Measurements from ENCODE around the gene ALOX12.

The ALOX12 gene

DNA sequence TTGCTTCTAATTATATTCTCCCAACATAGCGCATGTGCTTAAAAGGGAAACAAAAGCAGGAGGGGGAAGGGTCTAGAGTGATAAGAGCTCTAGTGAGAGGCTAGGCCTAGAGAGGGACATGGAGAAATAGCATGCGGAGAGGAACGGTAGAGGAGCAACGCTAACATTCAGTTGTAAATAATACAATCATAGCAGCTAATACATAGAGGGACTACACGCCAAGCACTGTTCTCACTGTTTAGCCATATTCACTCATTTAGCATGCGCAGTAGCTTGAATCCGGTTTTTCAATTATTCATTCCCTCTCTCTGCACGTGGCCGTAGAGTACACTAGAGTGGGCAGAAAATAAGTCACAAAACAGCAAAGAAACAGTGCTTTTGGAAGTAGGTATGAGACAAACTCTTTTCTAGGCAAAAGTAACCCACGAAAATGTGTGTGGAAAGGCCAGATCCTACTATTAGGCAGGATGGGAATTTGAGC is 1.7 kb upstream of the ALOX12 start:
- TF ChIP-seq, protein P1, sequence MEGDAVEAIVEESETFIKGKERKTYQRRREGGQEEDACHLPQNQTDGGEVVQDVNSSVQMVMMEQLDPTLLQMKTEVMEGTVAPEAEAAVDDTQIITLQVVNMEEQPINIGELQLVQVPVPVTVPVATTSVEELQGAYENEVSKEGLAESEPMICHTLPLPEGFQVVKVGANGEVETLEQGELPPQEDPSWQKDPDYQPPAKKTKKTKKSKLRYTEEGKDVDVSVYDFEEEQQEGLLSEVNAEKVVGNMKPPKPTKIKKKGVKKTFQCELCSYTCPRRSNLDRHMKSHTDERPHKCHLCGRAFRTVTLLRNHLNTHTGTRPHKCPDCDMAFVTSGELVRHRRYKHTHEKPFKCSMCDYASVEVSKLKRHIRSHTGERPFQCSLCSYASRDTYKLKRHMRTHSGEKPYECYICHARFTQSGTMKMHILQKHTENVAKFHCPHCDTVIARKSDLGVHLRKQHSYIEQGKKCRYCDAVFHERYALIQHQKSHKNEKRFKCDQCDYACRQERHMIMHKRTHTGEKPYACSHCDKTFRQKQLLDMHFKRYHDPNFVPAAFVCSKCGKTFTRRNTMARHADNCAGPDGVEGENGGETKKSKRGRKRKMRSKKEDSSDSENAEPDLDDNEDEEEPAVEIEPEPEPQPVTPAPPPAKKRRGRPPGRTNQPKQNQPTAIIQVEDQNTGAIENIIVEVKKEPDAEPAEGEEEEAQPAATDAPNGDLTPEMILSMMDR (conservative IDR thresholded peaks at IDR 0.05; ENCODE audit: low read length): no peak

DNA sequence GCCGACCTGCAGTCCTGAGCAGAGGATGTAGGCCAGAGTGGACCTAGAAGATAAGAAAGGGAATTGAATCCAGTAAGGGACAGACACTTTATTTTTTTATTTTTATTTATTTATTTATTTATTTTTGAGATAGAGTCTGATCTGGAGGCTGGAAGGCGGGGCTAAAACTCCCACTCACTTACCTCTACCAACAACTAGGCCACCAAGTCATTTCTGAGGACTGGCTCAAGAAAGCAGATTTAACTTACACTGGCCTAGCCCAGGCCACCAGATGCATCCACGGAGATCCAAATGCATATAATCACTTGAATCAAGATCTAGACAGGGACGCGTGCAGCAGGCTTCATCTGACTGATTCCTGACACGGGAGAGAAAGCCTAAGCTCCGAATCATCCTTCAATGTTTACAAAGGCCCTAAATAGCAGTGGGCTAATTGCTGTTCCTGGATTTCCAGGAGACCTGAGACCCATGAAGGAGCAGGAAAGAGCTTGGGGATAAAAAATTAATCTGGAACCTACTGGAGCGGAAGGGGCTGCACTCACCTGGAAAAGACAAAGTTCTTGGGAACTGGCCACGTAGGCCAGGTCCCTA is 1.1 kb upstream of the ALOX12 start:
- DNase-seq (ENCODE audit: low read depth): no peak
- no peak overlapping the region for H3K4me3 ChIP-seq (ENCODE audit: low read length)
- TF ChIP-seq, protein P1 (conservative IDR thresholded peaks at IDR 0.05; ENCODE audit: low read length): no peak

More for the DNA sequence above, 1.7 kb upstream of the ALOX12 start:
- DNase-seq (ENCODE audit: low read depth): no peak
- H3K4me3 ChIP-seq (ENCODE audit: low read length): no peak overlapping the region

DNA sequence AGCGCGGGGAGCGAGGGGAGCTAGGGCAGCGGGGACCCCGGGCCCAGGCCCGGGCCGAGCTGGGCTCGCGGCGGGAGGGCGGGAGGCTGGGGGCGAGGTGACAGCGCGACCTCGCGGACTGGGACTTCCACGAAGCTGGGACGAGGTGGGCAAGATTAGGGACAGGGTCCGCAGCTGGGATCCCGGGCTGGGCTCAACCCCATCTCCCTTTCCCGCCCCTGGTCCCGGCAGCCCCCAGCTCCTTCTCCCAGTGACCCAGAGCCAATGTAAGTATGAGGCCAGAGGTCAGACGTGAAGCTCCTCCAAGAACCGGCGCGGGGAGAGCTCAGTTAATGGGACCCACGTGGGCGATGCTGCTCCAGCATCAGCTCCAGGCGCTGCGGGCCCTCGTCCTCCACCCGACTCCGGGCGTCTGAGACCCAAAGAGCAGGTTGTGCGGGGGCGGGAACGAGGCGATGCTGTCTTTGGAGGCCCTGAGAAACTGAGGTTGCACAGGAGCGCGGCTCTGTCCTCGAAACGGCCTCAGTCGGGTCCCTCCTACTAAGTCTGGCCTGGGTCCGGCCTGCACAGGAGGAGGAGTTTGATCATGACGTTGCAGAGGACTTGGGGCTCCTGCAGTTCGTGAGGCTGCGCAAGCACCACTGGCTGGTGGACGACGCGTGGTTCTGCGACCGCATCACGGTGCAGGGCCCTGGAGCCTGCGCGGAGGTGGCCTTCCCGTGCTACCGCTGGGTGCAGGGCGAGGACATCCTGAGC is 585 bp downstream of the ALOX12 start:
- TF ChIP-seq, protein P1 (conservative IDR thresholded peaks at IDR 0.05; ENCODE audit: low read length): no peak
- no peak for DNase-seq (ENCODE audit: low read depth)
- no peak overlapping the region for H3K4me3 ChIP-seq (ENCODE audit: low read length)

DNA sequence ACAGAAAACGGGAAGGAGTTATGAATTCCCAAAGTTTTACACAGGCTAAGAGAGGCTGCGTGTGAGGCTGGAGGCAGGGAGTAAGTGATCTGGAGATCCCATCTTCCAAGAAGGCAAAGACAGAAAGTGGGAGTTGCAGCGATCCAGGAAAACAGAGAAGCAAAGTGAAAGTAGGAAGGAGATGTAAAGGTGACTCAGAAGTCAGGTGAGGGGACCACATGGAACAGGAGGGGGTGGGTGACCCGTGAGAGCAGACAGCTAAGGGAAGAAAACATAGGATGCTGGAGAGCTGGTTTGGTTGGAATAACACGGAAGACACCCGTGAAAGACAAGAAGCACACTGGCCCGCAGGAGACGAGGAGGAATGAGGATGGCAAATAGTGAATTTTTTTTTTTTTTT is 1.3 kb downstream of the ALOX12 start:
- DNase-seq (ENCODE audit: low read depth): no peak
- TF ChIP-seq, protein P1 (conservative IDR thresholded peaks at IDR 0.05; ENCODE audit: low read length): no peak
- H3K4me3 ChIP-seq (ENCODE audit: low read length): no peak overlapping the region

DNA sequence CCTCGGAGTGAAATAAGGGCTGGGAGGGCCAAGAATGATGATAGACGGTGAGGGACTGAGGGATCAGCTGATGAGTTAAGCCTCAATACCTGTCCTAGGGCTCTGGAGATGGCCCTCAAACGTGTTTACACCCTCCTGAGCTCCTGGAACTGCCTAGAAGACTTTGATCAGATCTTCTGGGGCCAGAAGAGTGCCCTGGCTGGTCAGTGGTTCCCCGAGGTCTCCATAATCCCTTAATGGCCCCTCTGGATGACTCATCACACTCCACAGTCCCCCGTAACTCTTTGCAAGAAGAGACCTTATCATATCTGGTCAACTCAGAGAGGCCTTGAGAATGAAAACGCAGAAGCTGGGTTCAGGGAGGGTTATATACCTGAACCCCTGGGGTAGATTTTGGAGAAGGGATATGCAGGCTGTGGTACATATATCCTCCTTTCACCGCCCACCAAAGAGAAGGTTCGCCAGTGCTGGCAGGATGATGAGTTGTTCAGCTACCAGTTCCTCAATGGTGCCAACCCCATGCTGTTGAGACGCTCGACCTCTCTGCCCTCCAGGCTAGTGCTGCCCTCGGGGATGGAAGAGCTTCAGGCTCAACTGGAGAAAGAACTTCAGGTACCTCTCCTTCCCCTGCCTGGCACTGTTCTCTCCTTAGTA is 3.1 kb downstream of the ALOX12 start:
- DNase-seq (ENCODE audit: low read depth): no peak
- TF ChIP-seq, protein P1 (conservative IDR thresholded peaks at IDR 0.05; ENCODE audit: low read length): no peak
- H3K4me3 ChIP-seq (ENCODE audit: low read length): no peak overlapping the region

DNA sequence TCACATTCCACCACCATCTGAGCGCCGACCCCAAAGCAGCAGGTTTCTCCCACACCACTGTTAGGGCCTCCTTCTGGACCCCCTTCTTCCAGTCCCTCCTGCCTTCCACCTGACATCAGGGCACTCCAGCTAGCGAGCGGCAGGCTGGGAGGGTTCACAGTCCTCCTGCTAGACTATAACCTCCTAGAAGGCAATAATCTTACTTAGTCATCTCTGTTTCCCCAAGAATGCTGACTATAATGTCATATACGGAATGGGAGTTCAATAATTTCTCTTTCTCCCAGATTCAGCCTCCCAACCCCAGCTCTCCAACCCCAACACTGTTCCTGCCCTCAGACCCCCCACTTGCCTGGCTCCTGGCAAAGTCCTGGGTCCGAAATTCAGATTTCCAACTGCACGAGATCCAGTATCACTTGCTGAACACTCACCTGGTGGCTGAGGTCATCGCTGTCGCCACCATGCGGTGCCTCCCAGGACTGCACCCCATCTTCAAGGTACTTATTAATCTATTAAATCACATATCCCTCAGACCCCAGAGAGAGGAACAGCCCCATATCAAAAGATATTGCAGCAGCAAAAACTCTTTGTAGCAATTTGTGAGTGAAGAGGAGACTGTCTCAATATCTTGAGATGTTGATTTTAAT is 5.6 kb downstream of the ALOX12 start:
- no peak for DNase-seq (ENCODE audit: low read depth)
- no peak overlapping the region for H3K4me3 ChIP-seq (ENCODE audit: low read length)
- TF ChIP-seq, protein P1 (conservative IDR thresholded peaks at IDR 0.05; ENCODE audit: low read length): peak; percentile 65
